Adipose tissue (tissue), 3 donors: Measurements from ENCODE around the gene LBH. TPM values are rescaled to one million over a fixed set of nuclear protein-coding genes. Genes with fewer than 3 reads are reported as not detected.
"Not testable (repeated sequence)": the region's sequence is repeated elsewhere in the genome, so short reads cannot be mapped to it uniquely, and the experiment has no call there.

Experiments
- H3K27ac ChIP-seq: one replicate; pipeline ENCODE4 v1.5.1; 2013; ENCODE audit warnings: low read depth, low read length
- WGBS, 3 donors: extraction: QIAGEN DNeasy Blood & Tissue Kit; methylation state at CpG; one replicate each; pipeline ENCODE4 v1.1.7; 2013; 5-methylcytosine and 5-hydroxymethylcytosine counted together
- polyA plus RNA-seq, 3 donors: library from polyadenylated mRNA; stranded (reverse); fragments of 200-250 nt; gene quantifications; one replicate each; pipeline ENCODE4 v1.2.3, GENCODE V29; 2013
- donor health status: healthy with polysubstance abuse.
- donor health status: Bipolar disorder and iron deficiency.
- donor health status: healthy.

LBH gene
- polyA plus RNA-seq, 3 donors = 4.8 to 15.6 (median 12.2) TPM

- H3K27ac ChIP-seq = no peak overlapping the region
Observed at GRCh38 chr2:30266705-30267104, 35.4 kb downstream of the LBH start.

DNA sequence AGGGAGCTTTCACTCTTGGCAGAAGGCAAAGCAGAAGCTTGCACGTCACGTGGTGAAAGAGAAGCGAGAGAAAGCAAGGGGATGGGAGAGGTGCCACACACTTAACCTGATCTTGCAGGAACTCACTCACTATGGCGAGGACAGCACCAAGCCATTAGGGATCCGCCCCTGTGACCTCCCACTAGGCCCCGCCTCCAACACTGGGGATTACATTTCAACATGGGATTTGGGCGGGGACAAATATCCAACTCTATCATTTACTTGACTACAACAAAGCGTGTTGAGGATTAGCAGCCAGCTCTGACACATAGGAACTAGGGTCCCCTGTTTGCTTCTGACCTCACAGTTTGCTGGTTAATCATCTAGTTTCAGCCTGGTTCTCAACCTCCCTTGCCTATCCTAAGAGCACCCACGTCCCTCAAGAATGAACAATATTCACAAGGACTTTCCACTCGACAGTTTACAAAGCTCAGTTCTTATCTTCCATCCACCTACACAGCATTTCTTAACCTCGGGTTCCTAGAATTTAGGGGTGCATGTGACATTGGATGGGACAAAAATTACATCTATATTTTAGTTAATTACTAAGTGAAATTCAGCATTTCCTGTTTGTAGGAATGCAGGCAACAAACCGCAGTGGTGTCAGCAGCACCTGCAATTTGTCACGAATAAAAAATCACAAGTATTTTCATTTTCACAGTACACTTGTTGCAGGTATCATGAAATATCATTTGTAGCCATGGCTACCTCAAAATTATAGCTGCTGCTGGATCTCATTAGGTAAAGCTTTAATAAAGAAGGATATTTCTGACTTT lies 36.0 kb downstream of the LBH start:
- H3K27ac ChIP-seq = no peak overlapping the region
- WGBS, 3 donors = 85 to 90% (median 89%) methylated on average over 13 of the region's 13 CpGs

More at GRCh38 chr2:30266705-30267104, 35.4 kb downstream of the LBH start:
- WGBS, 3 donors = 92 to 95% (median 93%) methylated on average over 5 of the region's 5 CpGs

- WGBS, 3 donors = 86 to 92% (median 90%) methylated on average over 4 to 5 of the region's 5 CpGs
- H3K27ac ChIP-seq = no peak overlapping the region
Observed at GRCh38 chr2:30268296-30268871, 37.0 kb downstream of the LBH start.

DNA sequence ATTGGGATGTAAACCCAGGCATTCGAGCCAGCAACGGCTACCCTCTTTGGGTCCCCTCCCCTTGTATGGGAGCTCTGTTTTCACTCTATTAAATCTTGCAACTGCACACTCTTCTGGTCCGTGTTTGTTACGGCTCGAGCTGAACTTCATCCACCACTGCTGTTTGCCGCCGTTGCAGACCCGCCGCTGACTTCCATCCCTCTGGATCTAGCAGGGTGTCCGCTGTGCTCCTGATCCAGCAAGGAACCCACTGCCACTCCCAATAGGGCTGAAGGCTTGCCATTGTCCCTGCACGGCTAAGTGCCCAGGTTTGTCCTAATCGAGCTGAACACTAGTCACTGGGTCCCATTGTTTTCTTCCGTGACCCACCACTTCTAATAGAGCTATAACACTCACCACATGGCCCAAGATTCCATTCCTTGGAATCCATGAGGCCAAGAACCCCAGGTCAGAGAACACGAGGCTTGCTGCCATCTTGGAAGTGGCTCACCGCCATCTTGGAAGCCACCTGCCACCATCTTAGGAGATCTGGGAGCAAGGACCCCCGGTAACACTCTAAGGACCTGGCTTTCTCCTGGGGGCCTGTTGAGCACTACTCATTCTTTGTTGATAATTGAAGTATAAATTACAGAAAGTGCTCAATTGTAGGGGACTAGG lies 37.9 kb downstream of the LBH start:
- 96 to 97% (median 97%) methylated on average over 16 of the region's 16 CpGs for WGBS, 3 donors
- not testable (repeated sequence) for H3K27ac ChIP-seq

- 68 to 84% (median 70%) methylated on average over 5 of the region's 5 CpGs for WGBS, 3 donors
- no peak overlapping the region for H3K27ac ChIP-seq
Observed at GRCh38 chr2:30269771-30270145, 38.4 kb downstream of the LBH start.

- H3K27ac ChIP-seq = no peak overlapping the region
- WGBS, 3 donors = 74 to 91% (median 87%) methylated on average over 3 of the region's 3 CpGs
Observed at GRCh38 chr2:30270166-30270565, 38.8 kb downstream of the LBH start.

GRCh38 chr2:30271301-30271700 lies 40.0 kb downstream of the LBH start:
- 70 to 94% (median 88%) methylated on average over 5 of the region's 5 CpGs for WGBS, 3 donors
- H3K27ac ChIP-seq = no peak overlapping the region

DNA sequence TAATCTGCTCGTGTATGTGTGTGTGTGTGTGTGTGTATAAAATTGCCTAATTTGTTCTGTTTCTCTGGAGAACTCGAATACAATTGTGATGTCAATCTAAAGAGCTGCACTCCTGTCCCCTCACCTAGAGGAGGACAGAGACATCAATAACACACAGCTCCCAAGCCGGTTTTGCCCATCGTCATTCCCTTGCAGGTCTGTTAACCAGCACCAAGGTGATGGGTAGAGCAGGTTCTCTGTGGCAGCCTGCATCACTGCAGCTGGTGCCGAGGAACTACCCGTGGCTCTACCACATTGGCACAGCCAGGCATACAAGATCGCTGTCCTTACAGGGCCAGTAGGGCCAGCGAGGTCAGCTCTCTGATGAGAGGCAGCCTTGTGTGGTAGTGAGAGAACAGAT lies 41.0 kb downstream of the LBH start:
- 94 to 97% (median 94%) methylated on average over 8 of the region's 8 CpGs for WGBS, 3 donors
- no peak overlapping the region for H3K27ac ChIP-seq

DNA sequence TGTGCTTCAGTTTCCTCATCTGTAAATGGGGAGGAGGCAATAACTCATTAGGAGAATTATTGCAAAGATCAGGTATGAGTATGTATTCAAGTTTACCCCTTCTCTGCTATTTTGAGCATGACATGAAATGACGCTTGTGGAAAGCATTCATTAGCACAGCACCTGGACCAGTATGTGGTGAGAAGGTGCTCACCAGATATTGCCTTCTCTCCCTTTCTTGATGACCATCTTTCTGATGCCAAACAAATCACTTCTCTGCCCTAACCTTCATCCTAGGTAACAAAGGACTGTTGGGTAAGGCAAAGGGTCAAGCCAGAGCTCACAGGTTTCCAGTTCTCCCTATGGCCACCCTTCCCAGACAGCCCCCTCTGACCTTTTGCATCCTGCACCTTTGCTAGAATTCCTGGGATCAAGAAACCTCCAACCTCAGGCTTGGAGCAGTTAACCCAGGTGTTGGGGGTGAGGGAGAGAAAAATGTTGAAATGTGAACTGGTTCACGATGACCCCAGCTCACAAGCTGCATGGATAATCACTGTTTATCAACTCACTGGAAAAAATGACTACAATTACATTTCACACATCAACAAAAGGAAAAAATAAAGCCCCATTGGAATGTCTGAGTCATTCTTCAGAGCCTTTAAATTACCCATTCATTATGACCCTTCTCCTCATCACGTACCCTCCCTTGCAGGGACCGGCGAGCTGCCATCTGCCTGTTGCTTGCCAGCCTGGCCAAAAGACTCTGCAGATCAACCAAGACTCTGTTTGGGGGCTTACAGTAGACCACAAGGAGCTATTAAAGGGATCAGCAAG lies 41.6 kb downstream of the LBH start:
- no peak overlapping the region for H3K27ac ChIP-seq
- WGBS, 3 donors = 66 to 71% (median 70%) methylated on average over 5 of the region's 5 CpGs

DNA sequence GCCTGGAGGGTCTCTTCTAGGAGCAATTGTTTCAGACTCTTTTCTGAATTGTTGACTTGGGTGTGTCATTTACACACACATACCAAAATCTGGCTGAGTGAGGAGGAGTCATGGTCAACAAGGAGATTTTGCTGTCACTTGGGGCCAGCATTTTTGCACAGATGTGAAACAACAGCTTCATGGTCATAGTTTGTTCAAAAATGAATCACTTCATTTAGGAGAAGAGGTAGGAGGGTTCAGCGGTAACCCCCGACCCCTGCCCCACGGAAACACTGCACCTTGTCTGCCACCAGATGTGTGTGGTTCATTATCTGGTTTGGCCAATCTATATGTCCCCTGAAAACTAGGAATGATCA lies 42.2 kb downstream of the LBH start:
- no peak overlapping the region for H3K27ac ChIP-seq
- WGBS, 3 donors = 92 to 98% (median 93%) methylated on average over 3 of the region's 3 CpGs

DNA sequence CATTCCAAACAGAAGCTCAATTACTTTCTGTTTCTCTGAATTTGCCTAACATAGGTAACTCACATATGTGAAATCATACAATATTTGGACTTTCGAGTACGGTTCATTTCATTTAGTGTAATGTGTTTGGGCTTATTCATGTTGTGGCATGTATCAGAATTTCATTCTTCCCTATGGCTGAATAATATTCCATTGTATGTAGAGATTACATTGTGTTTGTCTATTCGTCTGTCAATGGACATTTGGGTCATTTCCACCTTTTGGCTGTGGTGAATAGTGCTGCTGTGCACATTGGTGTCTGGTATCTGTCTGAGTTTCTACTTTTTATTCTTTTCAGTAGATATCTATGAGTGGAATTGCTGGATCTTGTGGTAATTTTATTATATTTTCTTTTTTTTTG lies 43.9 kb downstream of the LBH start:
- WGBS, 3 donors = 94 to 96% (median 95%) methylated on average over 3 of the region's 3 CpGs
- H3K27ac ChIP-seq = no peak overlapping the region

- 70 to 90% (median 88%) methylated on average over 4 of the region's 4 CpGs for WGBS, 3 donors
- no peak overlapping the region for H3K27ac ChIP-seq
Observed at GRCh38 chr2:30276455-30276911, 45.1 kb downstream of the LBH start.

DNA sequence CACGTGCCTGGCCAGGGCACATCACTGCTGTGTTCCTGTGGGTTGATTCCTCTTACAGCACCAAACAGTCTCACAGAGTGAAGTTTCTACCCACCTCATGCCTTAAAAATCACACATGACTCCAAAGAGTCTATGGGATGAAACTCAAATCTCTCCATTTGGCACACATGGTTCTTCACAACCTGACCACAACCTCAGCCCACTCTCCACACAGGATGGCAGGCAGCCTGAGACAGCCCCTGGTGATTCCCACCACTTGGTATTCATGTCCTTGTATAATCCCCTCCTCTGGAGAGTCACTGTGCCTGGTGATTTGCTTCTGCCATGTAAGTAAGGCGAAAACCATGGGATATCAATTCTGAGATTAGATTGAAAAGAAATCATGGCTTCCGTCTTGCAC lies 46.2 kb downstream of the LBH start:
- H3K27ac ChIP-seq = no peak overlapping the region
- 88 to 95% (median 94%) methylated on average over 3 of the region's 3 CpGs for WGBS, 3 donors

DNA sequence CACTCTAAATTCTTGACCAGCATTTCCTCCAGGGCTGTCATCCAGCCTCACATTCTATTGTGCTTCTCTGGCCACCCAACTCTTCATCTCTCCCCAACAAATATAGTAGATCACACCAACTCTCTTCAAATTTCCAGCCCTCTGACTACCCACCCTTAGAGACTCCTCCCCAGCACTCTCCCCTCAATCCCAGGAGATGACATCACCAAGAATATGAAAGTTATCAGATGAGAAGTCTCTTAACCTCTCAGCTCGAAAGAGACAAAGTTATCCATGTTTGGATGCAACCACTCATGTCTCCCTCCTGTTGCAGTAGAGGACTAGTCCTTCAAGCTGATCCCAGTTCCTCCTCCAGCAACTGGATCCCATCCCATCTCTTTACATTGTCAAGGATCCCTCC lies 47.1 kb downstream of the LBH start:
- H3K27ac ChIP-seq = no peak overlapping the region
- WGBS, 3 donors = 74 to 87% (median 80%) methylated on average over 1 of the region's 1 CpG

GRCh38 chr2:30280596-30281434 lies 49.5 kb downstream of the LBH start:
- H3K27ac ChIP-seq = no peak overlapping the region
- WGBS, 3 donors = 88 to 89% (median 89%) methylated on average over 8 of the region's 8 CpGs

- WGBS, 3 donors = 88 to 98% (median 91%) methylated on average over 6 of the region's 6 CpGs
- no peak overlapping the region for H3K27ac ChIP-seq
Observed at GRCh38 chr2:30282081-30282480, 50.7 kb downstream of the LBH start.

- 94 to 96% (median 95%) methylated on average over 4 of the region's 4 CpGs for WGBS, 3 donors
- no peak overlapping the region for H3K27ac ChIP-seq
Observed at GRCh38 chr2:30282721-30283120, 51.4 kb downstream of the LBH start.
